Measurements from ENCODE around the gene VAPB.

VAPB gene

DNA sequence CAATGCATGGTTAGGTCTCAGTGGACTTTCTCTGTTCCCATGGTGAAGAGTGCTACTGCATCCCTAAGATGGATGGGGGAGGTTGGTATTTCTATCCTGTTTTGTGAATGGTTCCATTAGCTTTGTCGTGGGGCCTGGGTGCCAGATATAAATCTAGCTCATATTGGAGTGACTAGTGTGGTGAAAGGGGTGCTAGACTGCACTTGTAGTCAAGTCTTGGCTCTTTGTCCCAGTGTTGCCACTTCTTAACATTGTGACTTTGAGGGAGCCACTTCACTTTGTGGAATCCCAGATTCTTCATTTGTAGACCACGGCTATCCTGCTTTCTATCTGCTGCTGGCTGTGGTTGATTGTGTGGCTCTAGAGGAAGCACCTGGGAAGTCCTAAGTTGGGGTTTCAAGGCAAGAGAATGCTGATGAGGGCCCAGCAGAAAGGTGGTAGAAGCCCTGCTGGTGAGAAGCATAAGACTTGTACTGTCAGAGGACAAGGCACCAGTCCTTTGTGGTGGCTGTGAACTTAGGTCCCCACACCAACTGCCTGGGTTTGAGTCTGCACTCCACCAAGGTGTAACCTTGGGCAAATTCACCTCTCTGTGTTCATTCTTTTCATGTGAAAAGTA is 44.1 kb downstream of the VAPB start:
- peaks cover under 1 to 41% of the 10 kb centered on the region in 2 experiments; a peak in 2 of 3 replicates for H3K36me3 ChIP-seq (ENCODE audit: control insufficient read depth in 2 of 2, insufficient read depth in 1 of 2, low read length in 2 of 2)
- ChIA-PET CTCF (interaction anchor here (1.7 kb wide), 1 partner anchor 14 kb away, joined by 5 read pairs; no protein-coding TSS in a partner anchor), POLR2A (no interaction called here)
- no peak overlapping the region for H3K4me3 ChIP-seq (ENCODE audit: low read depth, low read length)
- H3K4me1 ChIP-seq (ENCODE audit: control insufficient read depth, insufficient read depth, low read length) = no peaks in the 10 kb centered on the region
- TF ChIP-seq ZXDB (tag by site-specific recombination; IDR thresholded peaks at IDR 0.05) = no peak
- no peak for TF ChIP-seq ZNF610 (tag by site-specific recombination; IDR thresholded peaks at IDR 0.05; ENCODE audit: borderline replicate concordance)
- TF ChIP-seq ZNF670 (tag by site-specific recombination; IDR thresholded peaks at IDR 0.05; ENCODE audit: low read depth) = no peak
- TF ChIP-seq GLI4 (tag by site-specific recombination; IDR thresholded peaks at IDR 0.05) = no peak
- TF ChIP-seq WT1 (tag by site-specific recombination; IDR thresholded peaks at IDR 0.05) = no peak
- no peak for TF ChIP-seq ZNF24 (tag by site-specific recombination; IDR thresholded peaks at IDR 0.05)
- TF ChIP-seq PRDM6 (tag by site-specific recombination; IDR thresholded peaks at IDR 0.05) = no peak
- TF ChIP-seq ZNF394 (tag by site-specific recombination; IDR thresholded peaks at IDR 0.05; ENCODE audit: borderline replicate concordance) = no peak
- no peak for TF ChIP-seq GLIS1 (tag by site-specific recombination; IDR thresholded peaks at IDR 0.05)
- TF ChIP-seq ZBTB21 (tag by site-specific recombination; IDR thresholded peaks at IDR 0.05) = no peak
- TF ChIP-seq, protein P1, sequence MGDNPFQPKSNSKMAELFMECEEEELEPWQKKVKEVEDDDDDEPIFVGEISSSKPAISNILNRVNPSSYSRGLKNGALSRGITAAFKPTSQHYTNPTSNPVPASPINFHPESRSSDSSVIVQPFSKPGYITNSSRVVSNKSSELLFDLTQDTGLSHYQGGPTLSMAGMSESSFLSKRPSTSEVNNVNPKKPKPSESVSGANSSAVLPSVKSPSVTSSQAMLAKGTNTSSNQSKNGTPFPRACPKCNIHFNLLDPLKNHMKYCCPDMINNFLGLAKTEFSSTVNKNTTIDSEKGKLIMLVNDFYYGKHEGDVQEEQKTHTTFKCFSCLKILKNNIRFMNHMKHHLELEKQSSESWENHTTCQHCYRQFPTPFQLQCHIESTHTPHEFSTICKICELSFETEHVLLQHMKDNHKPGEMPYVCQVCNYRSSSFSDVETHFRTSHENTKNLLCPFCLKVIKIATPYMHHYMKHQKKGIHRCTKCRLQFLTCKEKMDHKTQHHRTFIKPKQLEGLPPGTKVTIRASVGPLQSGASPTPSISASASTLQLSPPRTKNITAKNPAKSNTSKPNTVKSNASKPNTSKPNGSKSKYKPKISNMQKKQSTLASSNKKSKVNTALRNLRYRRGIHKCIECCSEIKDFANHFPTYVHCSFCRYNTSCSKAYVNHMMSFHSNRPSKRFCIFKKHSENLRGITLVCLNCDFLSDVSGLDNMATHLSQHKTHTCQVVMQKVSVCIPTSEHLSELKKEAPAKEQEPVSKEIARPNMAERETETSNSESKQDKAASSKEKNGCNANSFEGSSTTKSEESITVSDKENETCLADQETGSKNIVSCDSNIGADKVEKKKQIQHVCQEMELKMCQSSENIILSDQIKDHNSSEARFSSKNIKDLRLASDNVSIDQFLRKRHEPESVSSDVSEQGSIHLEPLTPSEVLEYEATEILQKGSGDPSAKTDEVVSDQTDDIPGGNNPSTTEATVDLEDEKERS (tag by site-specific recombination; IDR thresholded peaks at IDR 0.05) = no peak
- TF ChIP-seq, protein P2, sequence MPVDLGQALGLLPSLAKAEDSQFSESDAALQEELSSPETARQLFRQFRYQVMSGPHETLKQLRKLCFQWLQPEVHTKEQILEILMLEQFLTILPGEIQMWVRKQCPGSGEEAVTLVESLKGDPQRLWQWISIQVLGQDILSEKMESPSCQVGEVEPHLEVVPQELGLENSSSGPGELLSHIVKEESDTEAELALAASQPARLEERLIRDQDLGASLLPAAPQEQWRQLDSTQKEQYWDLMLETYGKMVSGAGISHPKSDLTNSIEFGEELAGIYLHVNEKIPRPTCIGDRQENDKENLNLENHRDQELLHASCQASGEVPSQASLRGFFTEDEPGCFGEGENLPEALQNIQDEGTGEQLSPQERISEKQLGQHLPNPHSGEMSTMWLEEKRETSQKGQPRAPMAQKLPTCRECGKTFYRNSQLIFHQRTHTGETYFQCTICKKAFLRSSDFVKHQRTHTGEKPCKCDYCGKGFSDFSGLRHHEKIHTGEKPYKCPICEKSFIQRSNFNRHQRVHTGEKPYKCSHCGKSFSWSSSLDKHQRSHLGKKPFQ (tag by site-specific recombination; IDR thresholded peaks at IDR 0.05) = no peak
- no peak for TF ChIP-seq ZNF426 (tag by site-specific recombination; IDR thresholded peaks at IDR 0.05)
- TF ChIP-seq HOXA7 (CRISPR knock-in tag; IDR thresholded peaks at IDR 0.05; ENCODE audit: borderline replicate concordance) = no peak
- TF ChIP-seq ZNF843 (tag by site-specific recombination; IDR thresholded peaks at IDR 0.05) = no peak
- H3K27ac ChIP-seq (ENCODE audit: extremely low read depth, low read depth, low read length) = no peak overlapping the region
- H3K9me3 ChIP-seq (ENCODE audit: control insufficient read depth, insufficient read depth, low read depth, low read length) = no peaks in the 10 kb centered on the region

DNA sequence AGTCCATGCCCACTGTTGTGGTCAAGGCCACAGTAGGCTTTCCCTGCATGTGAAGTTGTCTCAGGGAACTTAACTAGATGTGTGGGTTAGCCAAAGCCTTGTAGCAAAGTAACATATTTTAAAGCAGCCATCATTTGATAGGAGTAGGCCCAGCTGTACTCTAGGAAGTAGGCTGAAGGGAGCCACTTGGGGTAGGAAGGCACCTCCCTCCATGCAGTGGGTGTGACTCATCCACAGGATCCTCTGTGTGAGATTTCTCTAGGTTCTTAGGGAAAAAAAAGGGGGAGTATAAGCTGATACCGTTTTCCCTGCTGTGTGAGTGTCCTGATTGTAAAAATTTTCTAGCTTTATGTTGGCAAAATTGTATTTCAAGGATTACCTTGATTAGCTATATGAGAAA is 44.7 kb downstream of the VAPB start:
- POLR2A ChIA-PET = no interaction called here
- H3K36me3 ChIP-seq (ENCODE audit: control insufficient read depth in 2 of 2, insufficient read depth in 1 of 2, low read length in 2 of 2) = peaks cover 3 to 43% of the 10 kb centered on the region in 2 experiments; a peak in 2 of 3 replicates
- CTCF ChIA-PET = interaction anchor here (0.7 kb wide), 1 partner anchor 132 kb away, joined by 4 read pairs; no protein-coding TSS in a partner anchor
- H3K4me1 ChIP-seq (ENCODE audit: control insufficient read depth, insufficient read depth, low read length) = no peaks in the 10 kb centered on the region
- no peak overlapping the region for H3K27ac ChIP-seq (ENCODE audit: extremely low read depth, low read depth, low read length)
- no peak overlapping the region for H3K4me3 ChIP-seq (ENCODE audit: low read depth, low read length)
- H3K9me3 ChIP-seq (ENCODE audit: control insufficient read depth, insufficient read depth, low read depth, low read length) = no peaks in the 10 kb centered on the region
- TF ChIP-seq ZNF529 (tag by site-specific recombination; IDR thresholded peaks at IDR 0.05; ENCODE audit: insufficient replicate concordance) = no peak
- 0 out of 2 replicates have a peak, but pooled peaks have one; percentile 9 for TF ChIP-seq GLIS1 (tag by site-specific recombination; IDR thresholded peaks at IDR 0.05)
- peak; percentile 45; the same call in 1 of the 2 replicates for TF ChIP-seq ZNF664 (tag by site-specific recombination; IDR thresholded peaks at IDR 0.05)
- no peak for TF ChIP-seq ZBTB48 (tag by site-specific recombination; IDR thresholded peaks at IDR 0.05)
- no peak for TF ChIP-seq TSHZ1 (tag by site-specific recombination; IDR thresholded peaks at IDR 0.05; ENCODE audit: borderline replicate concordance)
- 0 out of 2 replicates have a peak, but pooled peaks have one; percentile 22 for TF ChIP-seq GLIS2 (tag by site-specific recombination; IDR thresholded peaks at IDR 0.05)
- no peak for TF ChIP-seq BCL6B (tag by site-specific recombination; IDR thresholded peaks at IDR 0.05)
- TF ChIP-seq, protein P3, sequence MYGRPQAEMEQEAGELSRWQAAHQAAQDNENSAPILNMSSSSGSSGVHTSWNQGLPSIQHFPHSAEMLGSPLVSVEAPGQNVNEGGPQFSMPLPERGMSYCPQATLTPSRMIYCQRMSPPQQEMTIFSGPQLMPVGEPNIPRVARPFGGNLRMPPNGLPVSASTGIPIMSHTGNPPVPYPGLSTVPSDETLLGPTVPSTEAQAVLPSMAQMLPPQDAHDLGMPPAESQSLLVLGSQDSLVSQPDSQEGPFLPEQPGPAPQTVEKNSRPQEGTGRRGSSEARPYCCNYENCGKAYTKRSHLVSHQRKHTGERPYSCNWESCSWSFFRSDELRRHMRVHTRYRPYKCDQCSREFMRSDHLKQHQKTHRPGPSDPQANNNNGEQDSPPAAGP (tag by site-specific recombination; IDR thresholded peaks at IDR 0.05) = no peak

Measured in HEK293 (cell line).